ENCODE results near the gene GOLGA8T. TPM values are rescaled to one million over a fixed set of nuclear protein-coding genes. Genes with fewer than 3 reads are reported as not detected.
"Not testable (repeated sequence)": the region's sequence is repeated elsewhere in the genome, so short reads cannot be mapped to it uniquely, and the experiment has no call there.

The GOLGA8T gene
- total and polyA plus RNA-seq, 2 of the 4 experiments (the other 2 are of a cell fraction), result not detected

GRCh38 chr15:30189754-30190153 lies 54.9 kb downstream of the GOLGA8T start:
- in situ Hi-C loops (cut with MboI; ENCODE audit: low sequenced_read_pairs); H3K4me1 ChIP-seq (ENCODE audit: control insufficient read depth, insufficient read depth, low read length); H3K18ac ChIP-seq (ENCODE audit: low read depth, low read length); intact Hi-C loops (cut with micrococcal nuclease); CTCF ChIA-PET; H3K36me3 ChIP-seq (ENCODE audit: control insufficient read depth, insufficient read depth, low read length); H3K27ac ChIP-seq (ENCODE audit: insufficient read depth, low read length); H2BK120ac ChIP-seq (ENCODE audit: low read depth, low read length); H3K56ac ChIP-seq (ENCODE audit: extremely low read depth, insufficient read depth, low read length); H2AFZ ChIP-seq (replicated peaks; ENCODE audit: low read length, poor library complexity); H2AK9ac ChIP-seq (replicated peaks; ENCODE audit: low read depth, low read length, poor library complexity); H4K91ac ChIP-seq (ENCODE audit: insufficient read depth, low read depth, low read length); H2BK5ac ChIP-seq (ENCODE audit: low read depth, low read length, poor library complexity, severe bottlenecking); H3K9me3 ChIP-seq (ENCODE audit: control insufficient read depth, insufficient read depth, low read length); BruUV-seq (replicated peaks); DNase-seq; ATAC-seq (ENCODE audit: low read depth); H3K27me3 ChIP-seq (ENCODE audit: control insufficient read depth, insufficient read depth, low read length); H3K9ac ChIP-seq (ENCODE audit: low read depth, low read length); H3K9me1 ChIP-seq (ENCODE audit: insufficient read depth, low read length); H3K4me2 ChIP-seq (ENCODE audit: low read depth, low read length); H3K14ac ChIP-seq (replicated peaks; ENCODE audit: low read depth, low read length); H2AK5ac ChIP-seq (ENCODE audit: low read depth, low read length); H4K5ac ChIP-seq (ENCODE audit: low read depth, low read length); H3K79me1 ChIP-seq (ENCODE audit: low read depth in 1 of 2, low read length in 2 of 2); H3K4ac ChIP-seq (ENCODE audit: low read depth, low read length); H2BK15ac ChIP-seq (ENCODE audit: low read depth, low read length); POLR2A ChIA-PET (ENCODE audit: unreplicated experiment); H4K20me1 ChIP-seq (ENCODE audit: insufficient read depth, low read length); H4K8ac ChIP-seq (ENCODE audit: low read depth in 2 of 2, low read length in 2 of 2); H3K4me3 ChIP-seq (ENCODE audit: insufficient read depth, low read depth, low read length); dilution Hi-C loops (cut with HindIII; ENCODE audit: low sequenced_read_pairs, unreplicated experiment); H3K23ac ChIP-seq (ENCODE audit: low read depth, low read length); H2BK20ac ChIP-seq (ENCODE audit: low read depth, low read length): not testable (repeated sequence)
- no CpG with 5 or more reads among the region's 1 CpG for WGBS, 2 experiments (ENCODE audit: extremely low coverage in 2 of 2, insufficient read length in 1 of 2)

GRCh38 chr15:30191143-30191542 lies 56.3 kb downstream of the GOLGA8T start:
- CTCF ChIA-PET; H2BK120ac ChIP-seq (ENCODE audit: low read depth, low read length); H4K91ac ChIP-seq (ENCODE audit: insufficient read depth, low read depth, low read length); dilution Hi-C loops (cut with HindIII; ENCODE audit: low sequenced_read_pairs, unreplicated experiment); H3K9me1 ChIP-seq (ENCODE audit: insufficient read depth, low read length); H3K23ac ChIP-seq (ENCODE audit: low read depth, low read length); H3K79me1 ChIP-seq (ENCODE audit: low read depth in 1 of 2, low read length in 2 of 2); H3K14ac ChIP-seq (replicated peaks; ENCODE audit: low read depth, low read length); H3K4ac ChIP-seq (ENCODE audit: low read depth, low read length); H2BK15ac ChIP-seq (ENCODE audit: low read depth, low read length); H4K5ac ChIP-seq (ENCODE audit: low read depth, low read length); H3K9me3 ChIP-seq (ENCODE audit: control insufficient read depth, insufficient read depth, low read length); in situ Hi-C loops (cut with MboI; ENCODE audit: low sequenced_read_pairs); ATAC-seq (ENCODE audit: low read depth); H2AK5ac ChIP-seq (ENCODE audit: low read depth, low read length); H3K56ac ChIP-seq (ENCODE audit: extremely low read depth, insufficient read depth, low read length); H3K27ac ChIP-seq (ENCODE audit: insufficient read depth, low read length); DNase-seq; intact Hi-C loops (cut with micrococcal nuclease); H2AFZ ChIP-seq (replicated peaks; ENCODE audit: low read length, poor library complexity); H2AK9ac ChIP-seq (replicated peaks; ENCODE audit: low read depth, low read length, poor library complexity); H2BK20ac ChIP-seq (ENCODE audit: low read depth, low read length); POLR2A ChIA-PET (ENCODE audit: unreplicated experiment); H4K8ac ChIP-seq (ENCODE audit: low read depth in 2 of 2, low read length in 2 of 2); H3K9ac ChIP-seq (ENCODE audit: low read depth, low read length); H3K4me3 ChIP-seq (ENCODE audit: insufficient read depth, low read depth, low read length); H3K4me2 ChIP-seq (ENCODE audit: low read depth, low read length); H3K18ac ChIP-seq (ENCODE audit: low read depth, low read length); BruUV-seq (replicated peaks); H4K20me1 ChIP-seq (ENCODE audit: insufficient read depth, low read length); H3K27me3 ChIP-seq (ENCODE audit: control insufficient read depth, insufficient read depth, low read length); H3K36me3 ChIP-seq (ENCODE audit: control insufficient read depth, insufficient read depth, low read length); H2BK5ac ChIP-seq (ENCODE audit: low read depth, low read length, poor library complexity, severe bottlenecking); H3K4me1 ChIP-seq (ENCODE audit: control insufficient read depth, insufficient read depth, low read length): not testable (repeated sequence)
- no CpG with 5 or more reads among the region's 23 CpGs for WGBS, 2 experiments (ENCODE audit: extremely low coverage in 2 of 2, insufficient read length in 1 of 2)
